CD8-positive, alpha-beta memory T cell (primary cell): ENCODE data around the gene NREP. TPM values are rescaled to one million over a fixed set of nuclear protein-coding genes. Genes with fewer than 3 reads are reported as not detected.

Source experiments
- CTCF ChIA-PET: fragments of 350-600 bp; sonication (Branson Sonifier 250); formaldehyde crosslinking; loops from one replicate; lab custom pipeline; 2021; ENCODE audit warnings: antibody characterized with exemption; lab: Charles Lee
- POLR2A ChIA-PET: fragments of 350-600 bp; sonication (Branson Sonifier 250); formaldehyde crosslinking; loops from one replicate; lab custom pipeline; 2021; ENCODE audit warnings: antibody characterized with exemption; lab: Charles Lee
- DNase-seq, 5 donors: peaks; one replicate each; pipeline versions ENCODE4 v3.0.0 to v3.0.0-alpha.2; 2020 to 2022; ENCODE audit warnings: mixed read lengths in 1 of 5
- H3K27ac ChIP-seq: one replicate; pipeline ENCODE4 v1.7.0; 2013; ENCODE audit warnings: low read depth, mild to moderate bottlenecking, low read length, moderate library complexity
- H3K27me3 ChIP-seq: 2 replicates; pipeline ENCODE4 v1.7.0; 2013; ENCODE audit warnings: low read length, mild to moderate bottlenecking; ENCODE audit not compliant: insufficient read depth, poor library complexity, severe bottlenecking
- H3K36me3 ChIP-seq: 2 replicates; pipeline ENCODE4 v1.7.0; 2013; ENCODE audit warnings: mild to moderate bottlenecking, low read length, moderate library complexity; ENCODE audit not compliant: insufficient read depth
- H3K4me1 ChIP-seq: 2 replicates; pipeline ENCODE4 v1.7.0; 2013; ENCODE audit warnings: mild to moderate bottlenecking, low read length, moderate library complexity; ENCODE audit not compliant: insufficient read depth
- H3K4me3 ChIP-seq: 2 replicates; pipeline ENCODE4 v1.7.0; 2013; ENCODE audit warnings: mild to moderate bottlenecking, low read length
- H3K9me3 ChIP-seq: 2 replicates; pipeline ENCODE4 v1.7.0; 2013; ENCODE audit warnings: mild to moderate bottlenecking, low read length
- H3K27ac Mint-ChIP-seq, 8 donors: one replicate each; pipeline ENCODE4 v1.8.0; 2020 to 2021; ENCODE audit warnings: mixed read lengths in 8 of 8, mild to moderate bottlenecking in 6 of 8, inconsistent platforms in 3 of 8, moderate library complexity in 3 of 8
- H3K27me3 Mint-ChIP-seq, 2 donors: one replicate each; pipeline ENCODE4 v1.8.0; 2020 to 2021; ENCODE audit warnings: mixed read lengths in 2 of 2, mild to moderate bottlenecking in 1 of 2, moderate library complexity in 1 of 2
- H3K36me3 Mint-ChIP-seq, 3 donors: one replicate each; pipeline ENCODE4 v1.8.0; 2020 to 2021; ENCODE audit warnings: mixed read lengths in 3 of 3, inconsistent platforms in 1 of 3, mild to moderate bottlenecking in 1 of 3
- H3K4me1 Mint-ChIP-seq, 3 donors: one replicate each; pipeline ENCODE4 v1.8.0; 2020 to 2021; ENCODE audit warnings: mixed read lengths in 3 of 3, inconsistent platforms in 1 of 3, mild to moderate bottlenecking in 1 of 3
- H3K4me3 Mint-ChIP-seq, 7 donors: one replicate each; pipeline ENCODE4 v1.8.0; 2020 to 2021; ENCODE audit warnings: mixed read lengths in 7 of 7, mild to moderate bottlenecking in 6 of 7, moderate library complexity in 4 of 7, inconsistent platforms in 2 of 7
- H3K9me3 Mint-ChIP-seq, 5 donors: one replicate each; pipeline ENCODE4 v1.8.0; 2020 to 2022; ENCODE audit warnings: mixed read lengths in 5 of 5, mild to moderate bottlenecking in 3 of 5, moderate library complexity in 2 of 5, inconsistent platforms in 1 of 5
- polyA plus RNA-seq: library from polyadenylated mRNA; unstranded; fragments of 300-500 nt; fragmentation: Illumina TruSeq; gene quantifications from one replicate; pipeline ENCODE4 v1.2.3, GENCODE V29; 2021
- total RNA-seq, 2 experiments: library from RNA; stranded (reverse); gene quantifications; one replicate each; pipeline ENCODE4 v1.2.3, GENCODE V29; 2021

NREP gene
- total and polyA plus RNA-seq, 3 experiments from 2014 or later, result 1.9 to 3.9 (median 3.6) TPM

GRCh38 chr5:111739416-111739815 is 17.6 kb downstream of the NREP start:
- Histone ChIP-seq H3K4me1 (no peaks in the 10 kb centered on the region), H3K36me3 (no peaks in the 10 kb centered on the region), H3K27me3 (peaks cover 4% of the 10 kb centered on the region), H3K9me3 (no peaks in the 10 kb centered on the region), H3K4me3 (no peak overlapping the region), H3K27ac (no peak overlapping the region)
- CTCF ChIA-PET, result no interaction called here
- no peaks in the 10 kb centered on the region for H3K9me3 Mint-ChIP-seq
- H3K4me3 Mint-ChIP-seq, result no peak overlapping the region
- no peak overlapping the region for H3K27ac Mint-ChIP-seq
- H3K4me1 Mint-ChIP-seq, result peaks cover 0 to 1% (median 0%) of the 10 kb centered on the region in 3 donors
- POLR2A ChIA-PET, result no interaction called here
- peaks cover 0 to 2% (median 0%) of the 10 kb centered on the region in 3 donors for H3K36me3 Mint-ChIP-seq
- H3K27me3 Mint-ChIP-seq, result peaks cover 2 to 14% of the 10 kb centered on the region in 2 donors
- no peak for DNase-seq

DNA sequence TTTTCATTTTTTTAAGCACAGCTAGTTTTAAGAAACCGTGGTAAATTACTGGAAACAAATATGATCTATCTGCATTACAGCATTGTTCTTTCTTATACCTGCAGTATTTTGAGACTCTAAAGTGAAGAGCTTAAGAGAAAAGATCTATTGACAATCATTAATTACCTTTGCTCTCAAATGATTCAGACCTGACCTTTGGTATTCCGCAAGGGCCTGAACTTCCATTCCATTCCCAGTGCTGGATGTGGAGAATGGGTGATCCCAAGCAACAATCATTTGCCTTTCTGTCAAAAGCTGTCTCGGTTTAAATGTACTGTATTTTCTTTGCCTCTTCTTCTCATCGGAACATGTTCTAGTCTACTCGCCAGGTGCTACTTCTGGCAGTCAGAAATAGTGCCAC is 18.9 kb downstream of the NREP start:
- no peaks in the 10 kb centered on the region for H3K4me1 ChIP-seq
- peaks cover 4% of the 10 kb centered on the region for H3K27me3 ChIP-seq
- DNase-seq, result no peak
- peaks cover 4 to 14% of the 10 kb centered on the region in 2 donors for H3K27me3 Mint-ChIP-seq
- ChIA-PET CTCF (no interaction called here), POLR2A (no interaction called here)
- H3K4me3 Mint-ChIP-seq, result no peak overlapping the region
- H3K9me3 ChIP-seq, result no peaks in the 10 kb centered on the region
- H3K36me3 ChIP-seq, result no peaks in the 10 kb centered on the region
- no peaks in the 10 kb centered on the region for H3K9me3 Mint-ChIP-seq
- H3K4me1 Mint-ChIP-seq, result peaks cover 0 to 1% (median 0%) of the 10 kb centered on the region in 3 donors
- no peak overlapping the region for H3K4me3 ChIP-seq
- H3K27ac Mint-ChIP-seq, result no peak overlapping the region
- H3K36me3 Mint-ChIP-seq, result peaks cover 0 to 2% (median 0%) of the 10 kb centered on the region in 3 donors
- H3K27ac ChIP-seq, result no peak overlapping the region

GRCh38 chr5:111737716-111738115 is 19.3 kb downstream of the NREP start:
- Histone ChIP-seq H3K4me3 (no peak overlapping the region), H3K27me3 (peaks cover 4% of the 10 kb centered on the region), H3K27ac (no peak overlapping the region), H3K9me3 (no peaks in the 10 kb centered on the region), H3K36me3 (no peaks in the 10 kb centered on the region), H3K4me1 (no peaks in the 10 kb centered on the region)
- no peaks in the 10 kb centered on the region for H3K9me3 Mint-ChIP-seq
- H3K36me3 Mint-ChIP-seq, result peaks cover 0 to 2% (median 0%) of the 10 kb centered on the region in 3 donors
- H3K27me3 Mint-ChIP-seq, result peaks cover 4 to 14% of the 10 kb centered on the region in 2 donors
- ChIA-PET POLR2A (no interaction called here), CTCF (no interaction called here)
- peaks cover 0 to 1% (median 0%) of the 10 kb centered on the region in 3 donors for H3K4me1 Mint-ChIP-seq
- no peak overlapping the region for H3K27ac Mint-ChIP-seq
- H3K4me3 Mint-ChIP-seq, result no peak overlapping the region
- no peak for DNase-seq

GRCh38 chr5:111735583-111736270 is 21.3 kb downstream of the NREP start:
- ChIA-PET POLR2A (no interaction called here), CTCF (no interaction called here)
- Mint-ChIP-seq H3K27me3 (peaks cover 2 to 3% of the 10 kb centered on the region in 2 donors), H3K27ac (peak overlapping the region in 1 of 8 donors; percentile 39), H3K4me1 (peaks cover 0 to 1% (median 0%) of the 10 kb centered on the region in 3 donors), H3K4me3 (no peak overlapping the region), H3K36me3 (peaks cover 0 to 2% (median 0%) of the 10 kb centered on the region in 3 donors), H3K9me3 (no peaks in the 10 kb centered on the region)
- no peaks in the 10 kb centered on the region for H3K9me3 ChIP-seq
- peaks cover 2% of the 10 kb centered on the region for H3K27me3 ChIP-seq
- DNase-seq, result no peak
- no peak overlapping the region for H3K27ac ChIP-seq
- no peaks in the 10 kb centered on the region for H3K36me3 ChIP-seq
- no peak overlapping the region for H3K4me3 ChIP-seq
- no peaks in the 10 kb centered on the region for H3K4me1 ChIP-seq

DNA sequence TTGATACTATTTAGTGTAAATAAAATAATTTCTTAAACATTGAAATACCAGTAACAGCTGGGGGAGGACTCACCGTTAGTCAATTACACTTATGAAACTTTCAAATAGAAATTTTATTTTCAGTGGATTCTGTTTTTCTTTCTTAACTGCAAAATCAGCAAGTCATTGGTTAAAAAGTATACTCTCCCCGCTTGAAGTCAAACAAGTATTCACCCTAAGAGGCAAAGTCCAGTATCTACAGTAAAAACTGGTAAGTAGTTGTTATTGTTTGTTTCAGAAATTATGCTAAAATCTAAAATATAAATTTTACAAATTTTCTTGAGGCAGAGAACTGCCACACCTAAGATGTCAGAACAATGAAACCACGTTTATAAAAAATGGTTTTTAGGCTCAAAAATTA is 22.4 kb downstream of the NREP start:
- CTCF ChIA-PET, result no interaction called here
- Mint-ChIP-seq H3K4me1 (peaks cover 0 to 2% (median 0%) of the 10 kb centered on the region in 3 donors), H3K4me3 (no peak overlapping the region), H3K27ac (no peak overlapping the region), H3K27me3 (peaks cover 0 to 2% of the 10 kb centered on the region in 2 donors), H3K9me3 (no peaks in the 10 kb centered on the region), H3K36me3 (peaks cover 0 to 2% (median 0%) of the 10 kb centered on the region in 3 donors)
- DNase-seq, result no peak
- POLR2A ChIA-PET, result no interaction called here
- Histone ChIP-seq H3K27me3 (no peaks in the 10 kb centered on the region), H3K4me3 (no peak overlapping the region), H3K9me3 (no peaks in the 10 kb centered on the region), H3K36me3 (no peaks in the 10 kb centered on the region), H3K4me1 (no peaks in the 10 kb centered on the region), H3K27ac (no peak overlapping the region)

DNA sequence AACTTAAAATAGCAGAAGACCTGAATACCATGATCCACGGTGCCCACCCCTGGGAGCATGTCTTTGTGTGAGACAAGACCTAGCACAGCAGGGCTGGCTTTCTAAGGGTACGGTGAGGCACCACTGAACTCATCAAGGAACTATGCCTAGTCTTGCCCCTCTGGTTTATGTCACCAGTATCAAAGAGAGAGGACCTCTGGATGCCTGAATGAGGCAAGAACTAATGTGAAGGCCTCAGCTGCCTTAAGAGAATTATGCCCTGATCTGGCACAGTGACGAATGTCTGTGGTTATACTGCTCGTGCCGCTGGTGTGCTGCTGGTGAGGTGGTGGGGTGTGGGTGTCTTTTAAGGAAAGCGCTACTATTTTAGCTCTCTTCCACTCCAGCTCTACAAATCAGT is 23.0 kb downstream of the NREP start:
- H3K27ac ChIP-seq, result no peak overlapping the region
- no peaks in the 10 kb centered on the region for H3K4me1 ChIP-seq
- no peak overlapping the region for H3K4me3 ChIP-seq
- CTCF ChIA-PET, result no interaction called here
- no peaks in the 10 kb centered on the region for H3K9me3 Mint-ChIP-seq
- no peak for DNase-seq
- H3K4me1 Mint-ChIP-seq, result peaks cover 0 to 2% (median 0%) of the 10 kb centered on the region in 3 donors
- H3K4me3 Mint-ChIP-seq, result no peak overlapping the region
- H3K27me3 ChIP-seq, result no peaks in the 10 kb centered on the region
- no peak overlapping the region for H3K27ac Mint-ChIP-seq
- peaks cover 0 to 2% of the 10 kb centered on the region in 2 donors for H3K27me3 Mint-ChIP-seq
- H3K36me3 ChIP-seq, result no peaks in the 10 kb centered on the region
- POLR2A ChIA-PET, result no interaction called here
- peaks cover 0 to 2% (median 0%) of the 10 kb centered on the region in 3 donors for H3K36me3 Mint-ChIP-seq
- H3K9me3 ChIP-seq, result no peaks in the 10 kb centered on the region

GRCh38 chr5:111733571-111733970 is 23.4 kb downstream of the NREP start:
- H3K27me3 ChIP-seq, result no peaks in the 10 kb centered on the region
- no peak overlapping the region for H3K27ac ChIP-seq
- no peak for DNase-seq
- H3K27ac Mint-ChIP-seq, result no peak overlapping the region
- no peaks in the 10 kb centered on the region for H3K36me3 ChIP-seq
- H3K9me3 Mint-ChIP-seq, result no peaks in the 10 kb centered on the region
- peaks cover 0 to 2% of the 10 kb centered on the region in 2 donors for H3K27me3 Mint-ChIP-seq
- H3K4me1 Mint-ChIP-seq, result peaks cover 0 to 2% (median 0%) of the 10 kb centered on the region in 3 donors
- H3K36me3 Mint-ChIP-seq, result peaks cover 0 to 2% (median 0%) of the 10 kb centered on the region in 3 donors
- no peaks in the 10 kb centered on the region for H3K4me1 ChIP-seq
- ChIA-PET CTCF (no interaction called here), POLR2A (no interaction called here)
- no peak overlapping the region for H3K4me3 Mint-ChIP-seq
- H3K4me3 ChIP-seq, result no peak overlapping the region
- no peaks in the 10 kb centered on the region for H3K9me3 ChIP-seq

DNA sequence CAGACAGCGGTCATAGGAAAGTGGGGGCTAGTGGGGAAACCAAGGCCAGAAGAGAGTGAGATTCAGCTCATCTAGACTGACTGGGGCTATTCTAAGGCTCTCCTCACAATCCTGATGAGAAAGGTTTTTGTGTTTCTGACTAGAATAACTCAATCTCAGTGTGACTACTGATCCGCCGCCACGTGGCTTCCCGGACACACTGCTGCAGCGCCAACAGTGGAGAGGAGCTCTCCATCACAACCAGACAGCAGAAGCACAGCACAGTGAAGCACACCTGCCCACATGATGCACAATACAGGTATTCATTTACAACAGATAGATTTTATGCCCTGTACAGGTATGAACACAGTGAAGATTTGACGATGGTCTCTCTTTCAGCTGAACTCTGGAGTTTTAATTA is 25.4 kb downstream of the NREP start:
- no peaks in the 10 kb centered on the region for H3K9me3 ChIP-seq
- Mint-ChIP-seq H3K36me3 (no peaks in the 10 kb centered on the region), H3K27me3 (peaks cover 0 to 2% of the 10 kb centered on the region in 2 donors), H3K4me1 (peaks cover 0 to 2% (median 0%) of the 10 kb centered on the region in 3 donors), H3K9me3 (no peaks in the 10 kb centered on the region), H3K27ac (no peak overlapping the region), H3K4me3 (no peak overlapping the region)
- H3K36me3 ChIP-seq, result no peaks in the 10 kb centered on the region
- H3K4me1 ChIP-seq, result no peaks in the 10 kb centered on the region
- no peaks in the 10 kb centered on the region for H3K27me3 ChIP-seq
- POLR2A ChIA-PET, result no interaction called here
- DNase-seq, result no peak
- no peak overlapping the region for H3K4me3 ChIP-seq
- no peak overlapping the region for H3K27ac ChIP-seq
- CTCF ChIA-PET, result interaction anchor here (0.7 kb wide), 1 partner anchor 231 kb away, joined by 3 read pairs; no protein-coding TSS in a partner anchor
